Heart right ventricle (tissue), 16 donors: Measurements from ENCODE around the gene RUVBL1. TPM values are rescaled to one million over a fixed set of nuclear protein-coding genes. Genes with fewer than 3 reads are reported as not detected.

Source experiments
- ATAC-seq, 8 donors: fragments of 200-7000 bp; cut with Tn5 transposase; one replicate each; pipeline ENCODE4 v1.9.1; 2020; ENCODE audit warnings: mild to moderate bottlenecking in 8 of 8, moderate library complexity in 8 of 8, moderate number of reproducible peaks in 1 of 8
- DNase-seq, 2 donors: peaks; one replicate each; pipeline ENCODE4 v3.0.0-alpha.2; 2020
- H3K27ac ChIP-seq, 10 donors: fragments of 200-600 bp; sonication (generic) in 2 of 10; one replicate each; pipeline versions ENCODE4 v1.5.0 to v1.8.0; 2020 to 2022; ENCODE audit warnings: mild to moderate bottlenecking in 3 of 10
- H3K27me3 ChIP-seq, 7 donors: fragments of 200-600 bp; one replicate each; pipeline ENCODE4 v1.8.0; 2021 to 2022; ENCODE audit warnings: mild to moderate bottlenecking in 2 of 7
- H3K36me3 ChIP-seq, 9 donors: fragments of 200-600 bp; sonication (generic) in 1 of 9; one replicate each; pipeline versions ENCODE4 v1.5.0 to v1.8.0; 2020 to 2022; ENCODE audit warnings: mild to moderate bottlenecking in 2 of 9
- H3K4me1 ChIP-seq, 9 donors: fragments of 200-600 bp; sonication (generic) in 1 of 9; one replicate each; pipeline versions ENCODE4 v1.5.0 to v1.8.0; 2020 to 2022; ENCODE audit warnings: mild to moderate bottlenecking in 4 of 9
- H3K4me3 ChIP-seq, 10 donors: fragments of 200-600 bp; sonication (generic) in 2 of 10; one replicate each; pipeline versions ENCODE4 v1.5.0 to v1.8.0; 2020 to 2022; ENCODE audit warnings: mild to moderate bottlenecking in 7 of 10, moderate library complexity in 2 of 10
- H3K9me3 ChIP-seq, 11 donors: fragments of 200-600 bp in 10 of 11; sonication (generic) in 2 of 11; one replicate each; pipeline versions ENCODE4 v1.5.0 to v1.8.0; 2013 to 2022; ENCODE audit warnings: mild to moderate bottlenecking in 2 of 11, control low read depth in 1 of 11, moderate library complexity in 1 of 11
- CTCF ChIP-seq, 9 donors: fragments of 200-600 bp; sonication (generic) in 2 of 9; IDR thresholded peaks; one replicate each; pipeline versions ENCODE4 v1.5.0 to v1.8.0; 2021 to 2022; ENCODE audit warnings: antibody characterized with exemption in 9 of 9, mild to moderate bottlenecking in 5 of 9, moderate library complexity in 1 of 9
- WGBS, 2 donors: extraction: QIAGEN DNeasy Blood & Tissue Kit; methylation state at CpG; one replicate each; pipeline ENCODE4 v1.1.7; 2013; ENCODE audit warnings: inconsistent platforms in 1 of 2; 5-methylcytosine and 5-hydroxymethylcytosine counted together
- intact Hi-C, 10 donors: fragments of 100-400 bp; cut with DNase I; formaldehyde crosslinking; loops; one replicate each; pipeline versions ENCODE4 v1.11.1 to v1.14.2; 2022
- polyA plus RNA-seq, 2 donors: library from polyadenylated mRNA; stranded (reverse); fragments of 200-250 nt; gene quantifications; one replicate each; pipeline ENCODE4 v1.2.3, GENCODE V29; 2013
- total RNA-seq, 10 donors: library from RNA; stranded (reverse); fragmentation: NEBNext Ultra II Directional in 3 of 10; extraction: Animal tissue kit (Norgen Biotek cat#: 25700) in 3 of 10; gene quantifications; one replicate each; pipeline versions ENCODE4 v1.2.1 to v1.2.4, GENCODE V29; 2021 to 2023
- donor health status: Arrhythmogenic right ventricular cardiomyopathy.
- donor health status: ischemic (EF 13 %, LVEDD 7.1; RV severe dilation, severe dysfunction).
- donor health status: healthy with polysubstance abuse.
- donor health status: DM: no; HTN: yes; CAD: no.
- donor health status: DM: no; HTN: no; CAD: no.
- donor health status: ischemic (EF 25% LVEDD 6.9; RV normal size, moderate dysfunction).
- donor health status: ischemic (EF 25% LVEDD 5.7; RV mildly dilated, moderate dysfunction).
- donor health status: healthy.
- donor health status: DM: yes; HTN: yes; CAD: no.
- donor health status: Ischemic cardiomyopathy.
- donor health status: ischemic (EF 35%, LVEDD 5.7; RV mildly dilated, moderate dysfunction).
- donor health status: nonischemic (EF 11% LVEDD 7.7; RV severe dilation, severe dysfunction).
- donor health status: DM: yes; HTN: yes; CAD: no.
- donor health status: PGD.
- donor health status: ischemic (EF 29% LVEDD 5.4; RV normal size, mild dysfunction).
- donor health status: nonischemic (EF 23%, LVEDD 6.1; RV moderate dilation, normal function).

RUVBL1 gene
- total and polyA plus RNA-seq, 12 donors = 9.4 to 38.5 (median 25.6) TPM

- no peak for ATAC-seq
- DNase-seq = no peak
- no peaks in the 10 kb centered on the region for H3K27me3 ChIP-seq
- 60 to 62% methylated on average over 6 of the region's 6 CpGs for WGBS, 2 donors
- peaks cover 18 to 48% (median 40%) of the 10 kb centered on the region in 9 donors for H3K4me1 ChIP-seq
- TF ChIP-seq CTCF (IDR thresholded peaks at IDR 0.05) = no peak
- peaks cover 0 to 53% (median 26%) of the 10 kb centered on the region in 9 donors for H3K36me3 ChIP-seq
- no peaks in the 10 kb centered on the region for H3K9me3 ChIP-seq
- intact Hi-C loops = loop anchor here in 2 of 10 donors (10.0 kb wide), 1 partner anchor 399 kb away; no protein-coding TSS in a partner anchor
- peak overlapping the region in 8 of 10 donors; percentile 91 to 99 (median 95) for H3K27ac ChIP-seq
- H3K4me3 ChIP-seq = peak overlapping the region; percentile 70 to 99 (median 96)
Measured at GRCh38 chr3:128053614-128054013, 70.0 kb downstream of the RUVBL1 start.

GRCh38 chr3:128052595-128053351 is 70.8 kb downstream of the RUVBL1 start:
- ATAC-seq = peak in 5 of 8 donors; percentile 9 to 36 (median 22)
- WGBS, 2 donors = 1% methylated on average over 32 to 33 of the region's 33 CpGs
- Histone ChIP-seq H3K4me3 (peak overlapping the region; percentile 70 to 99 (median 96)), H3K36me3 (peaks cover 0 to 44% (median 20%) of the 10 kb centered on the region in 9 donors), H3K27me3 (no peaks in the 10 kb centered on the region), H3K9me3 (no peaks in the 10 kb centered on the region), H3K27ac (peak overlapping the region; percentile 51 to 99 (median 95)), H3K4me1 (peaks cover 18 to 48% (median 40%) of the 10 kb centered on the region in 9 donors)
- DNase-seq = no peak
- no peak for TF ChIP-seq CTCF (IDR thresholded peaks at IDR 0.05)
- intact Hi-C loops = loop anchor here in 2 of 10 donors (10.0 kb wide), 1 partner anchor 398 kb away; no protein-coding TSS in a partner anchor

DNA sequence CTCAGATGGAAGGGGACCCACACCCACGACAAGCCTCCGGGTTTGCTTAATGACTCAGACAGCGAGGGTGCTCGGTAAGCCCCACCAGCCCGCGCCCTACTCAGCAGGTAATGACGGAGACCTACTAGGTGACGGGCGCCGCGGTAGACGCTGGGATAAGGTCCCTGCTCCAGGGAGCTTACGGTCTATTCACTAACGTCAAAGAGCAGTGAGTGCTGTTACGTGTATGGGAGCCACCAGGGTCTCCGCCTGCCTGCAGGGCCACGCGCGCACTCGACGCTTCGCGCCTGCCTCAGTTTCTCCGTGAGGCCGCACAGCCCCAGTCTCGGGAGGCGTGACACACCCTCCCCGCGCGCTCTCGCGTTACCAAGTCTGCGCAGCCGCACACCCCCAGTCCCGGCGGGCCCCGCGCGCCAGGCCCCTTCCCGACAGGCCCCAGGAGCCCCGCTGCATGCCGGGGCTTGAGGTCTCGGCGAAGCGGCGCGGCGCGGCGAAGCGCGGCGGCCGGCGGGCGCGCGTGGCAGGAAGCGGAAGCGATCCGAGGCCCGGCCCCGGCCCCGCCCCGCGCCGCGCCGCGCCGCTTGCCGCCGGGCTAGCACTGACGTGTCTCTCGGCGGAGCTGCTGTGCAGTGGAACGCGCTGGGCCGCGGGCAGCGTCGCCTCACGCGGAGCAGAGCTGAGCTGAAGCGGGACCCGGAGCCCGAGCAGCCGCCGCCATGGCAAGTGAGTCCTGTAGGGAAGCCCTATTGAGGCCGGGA is 71.6 kb downstream of the RUVBL1 start, which contains the start of gene SEC61A1:
Gene SEC61A1, plus strand, starts transcription at position 601 of the 758 bp plus-strand sequence. Its CDS starts 116 bp downstream, at position 717.
- Histone ChIP-seq H3K27ac (peak within 1 kb of the TSS; percentile 51 to 99 (median 95)), H3K36me3 (peaks cover 0 to 37% (median 17%) of the 10 kb centered on the region in 9 donors), H3K27me3 (no peaks in the 10 kb centered on the region), H3K4me1 (peaks cover 18 to 48% (median 40%) of the 10 kb centered on the region in 9 donors), H3K9me3 (no peaks in the 10 kb centered on the region), H3K4me3 (peak within 1 kb of the TSS; percentile 70 to 99 (median 96))
- DNase-seq (peak; percentile 94 to 97), ATAC-seq (peak; percentile 96 to 99 (median 98))
- WGBS, 2 donors = 0% methylated on average over 83 to 90 of the region's 90 CpGs
- TF ChIP-seq CTCF (IDR thresholded peaks at IDR 0.05) = peak in 1 of 9 donors; percentile 4
- intact Hi-C loops = loop anchor here in 2 of 10 donors (10.0 kb wide), 1 partner anchor 397 kb away; no protein-coding TSS in a partner anchor

DNA sequence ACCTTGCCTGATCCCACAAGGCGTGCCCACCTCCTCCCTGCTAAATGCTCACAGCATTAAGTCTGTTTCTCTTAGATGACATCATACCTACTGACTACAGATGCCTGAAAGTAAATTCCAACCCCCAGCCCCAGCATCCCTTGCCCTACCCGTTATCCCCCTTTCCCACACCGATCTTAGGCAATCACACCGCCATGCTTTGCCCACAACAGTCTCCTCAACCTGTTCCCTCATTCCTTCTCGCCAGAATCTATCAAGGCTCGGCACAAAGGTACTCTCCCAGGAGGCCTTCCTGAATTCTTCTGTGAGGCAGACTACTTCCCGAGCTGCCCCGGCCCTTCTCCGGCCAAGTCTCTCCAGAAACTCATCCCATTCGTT is 72.2 kb downstream of the RUVBL1 start:
- intact Hi-C loops = loop anchor here in 2 of 10 donors (10.0 kb wide), 1 partner anchor 397 kb away; no protein-coding TSS in a partner anchor
- no peak for TF ChIP-seq CTCF (IDR thresholded peaks at IDR 0.05)
- no peak for DNase-seq
- Histone ChIP-seq H3K27ac (peak overlapping the region in 9 of 10 donors; percentile 76 to 99 (median 95)), H3K4me1 (peaks cover 18 to 48% (median 40%) of the 10 kb centered on the region in 9 donors), H3K27me3 (no peaks in the 10 kb centered on the region), H3K36me3 (peaks cover 0 to 31% (median 12%) of the 10 kb centered on the region in 9 donors), H3K9me3 (no peaks in the 10 kb centered on the region), H3K4me3 (peak overlapping the region; percentile 70 to 99 (median 96))
- peak in 5 of 8 donors; percentile 1 to 23 (median 3) for ATAC-seq
- 10 to 11% methylated on average over 10 of the region's 10 CpGs for WGBS, 2 donors
